ENCODE measurements around the gene WNT3A.

WNT3A gene

GRCh38 chr1:228034954-228035837 is 28.4 kb downstream of the WNT3A start:
- no peak for DNase-seq

- DNase-seq = no peak
These were observed 29.0 kb downstream of the WNT3A start for GRCh38 chr1:228035844-228036243.

GRCh38 chr1:228036701-228037231 is 30.0 kb downstream of the WNT3A start:
- DNase-seq = no peak

- no peak for DNase-seq
These were observed 30.9 kb downstream of the WNT3A start for GRCh38 chr1:228037401-228038386.

GRCh38 chr1:228038387-228039005 is 31.7 kb downstream of the WNT3A start:
- DNase-seq = no peak

GRCh38 chr1:228039006-228039903 is 32.5 kb downstream of the WNT3A start:
- no peak for DNase-seq

- DNase-seq = no peak
These were observed 33.2 kb downstream of the WNT3A start for GRCh38 chr1:228039986-228040385.

- no peak for DNase-seq
These were observed 34.5 kb downstream of the WNT3A start for GRCh38 chr1:228041316-228041715.

- DNase-seq = no peak
These were observed 35.7 kb downstream of the WNT3A start for GRCh38 chr1:228042508-228042907.

GRCh38 chr1:228043281-228043848 is 36.6 kb downstream of the WNT3A start:
- DNase-seq = no peak

- no peak for DNase-seq
These were observed 38.2 kb downstream of the WNT3A start for GRCh38 chr1:228044961-228045360.

GRCh38 chr1:228045405-228045804 is 38.6 kb downstream of the WNT3A start:
- no peak for DNase-seq

- no peak for DNase-seq
These were observed 39.1 kb downstream of the WNT3A start for GRCh38 chr1:228045871-228046270.

GRCh38 chr1:228046421-228047182 is 39.8 kb downstream of the WNT3A start:
- DNase-seq = no peak

GRCh38 chr1:228047183-228047466 is 40.3 kb downstream of the WNT3A start:
- no peak for DNase-seq

- DNase-seq = no peak
These were observed 41.3 kb downstream of the WNT3A start for GRCh38 chr1:228048120-228048519.

GRCh38 chr1:228048659-228049298 is 42.0 kb downstream of the WNT3A start:
- DNase-seq = no peak

GRCh38 chr1:228050571-228051231 is 43.9 kb downstream of the WNT3A start:
- no peak for DNase-seq

GRCh38 chr1:228058172-228058948 is 51.6 kb downstream of the WNT3A start:
- DNase-seq = no peak
